Measurements from ENCODE around the gene BAHCC1. TPM values are rescaled to one million over a fixed set of nuclear protein-coding genes. Genes with fewer than 3 reads are reported as not detected.

The BAHCC1 gene
- total RNA-seq, 1 experiment from 2014 or later, result 29.8 TPM

DNA sequence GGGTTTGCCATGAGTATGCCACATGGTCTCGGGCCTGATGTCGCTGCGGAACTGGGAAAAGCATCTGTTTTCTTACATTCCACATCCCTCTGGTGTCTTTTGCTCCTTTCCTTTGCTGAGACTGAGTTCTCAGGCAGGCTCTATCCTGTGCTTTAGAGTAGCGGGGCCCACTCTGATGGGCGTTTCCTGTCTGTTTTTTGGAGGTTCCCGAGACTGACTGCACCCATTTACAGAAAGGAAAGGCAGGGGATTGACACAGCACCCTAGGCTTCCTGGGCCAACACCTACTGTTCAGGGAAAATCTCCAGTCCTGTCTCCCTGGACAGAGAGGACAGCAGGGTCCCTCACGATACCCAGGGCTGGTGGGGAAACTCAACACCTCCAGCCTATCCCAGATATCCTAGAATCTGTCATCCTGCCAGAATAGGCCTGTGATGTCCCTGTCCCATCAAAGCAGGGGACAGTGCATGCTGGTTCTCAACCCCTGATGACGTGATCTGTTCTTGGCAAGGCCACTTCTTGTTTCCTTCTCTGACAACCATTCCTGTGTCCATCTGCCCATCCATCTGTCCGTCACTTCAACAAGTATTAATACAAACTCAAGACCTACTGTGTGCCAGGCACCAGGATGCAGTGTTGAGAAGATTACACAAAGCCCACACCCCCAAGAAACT, 75.2 kb downstream of the BAHCC1 start:
- Mint-ChIP-seq H3K9me3 (peaks cover 3% of the 10 kb centered on the region; the same call in 1 of the 2 replicates), H3K4me3 (no peak overlapping the region), H3K27me3 (ENCODE audit: low read depth) (no peaks in the 10 kb centered on the region; the same call in 1 of the 2 replicates), H3K4me1 (no peaks in the 10 kb centered on the region), H3K27ac (no peak overlapping the region), H3K36me3 (no peaks in the 10 kb centered on the region)
- ATAC-seq, result no peak
- no peak for DNase-seq (ENCODE audit: low spot score)
- TF ChIP-seq ESRRA (CRISPR knock-in tag; IDR thresholded peaks at IDR 0.05; ENCODE audit: borderline replicate concordance) (no peak), AR (CRISPR knock-in tag; IDR thresholded peaks at IDR 0.05) (no peak), NFYB (CRISPR knock-in tag; conservative IDR thresholded peaks at IDR 0.05; ENCODE audit: low read depth) (no peak), PRRX2 (CRISPR knock-in tag; IDR thresholded peaks at IDR 0.05) (no peak), ZNF671 (CRISPR knock-in tag; IDR thresholded peaks at IDR 0.05) (no peak), HMGA2 (CRISPR knock-in tag; IDR thresholded peaks at IDR 0.05) (no peak), ELF4 (CRISPR knock-in tag; IDR thresholded peaks at IDR 0.05; ENCODE audit: low read depth) (no peak), CREM (CRISPR knock-in tag; IDR thresholded peaks at IDR 0.05) (no peak), ATF6 (CRISPR knock-in tag; IDR thresholded peaks at IDR 0.05) (no peak), ZNF396 (CRISPR knock-in tag; IDR thresholded peaks at IDR 0.05; ENCODE audit: borderline replicate concordance) (no peak), CREB1 (CRISPR knock-in tag; IDR thresholded peaks at IDR 0.05) (no peak), ZNF423 (CRISPR knock-in tag; IDR thresholded peaks at IDR 0.05) (no peak), SMAD4 (CRISPR knock-in tag; IDR thresholded peaks at IDR 0.05) (no peak), NFE2L1 (CRISPR knock-in tag; IDR thresholded peaks at IDR 0.05) (no peak), NFATC4 (CRISPR knock-in tag; IDR thresholded peaks at IDR 0.05) (no peak)
- TF ChIP-seq, protein P1, sequence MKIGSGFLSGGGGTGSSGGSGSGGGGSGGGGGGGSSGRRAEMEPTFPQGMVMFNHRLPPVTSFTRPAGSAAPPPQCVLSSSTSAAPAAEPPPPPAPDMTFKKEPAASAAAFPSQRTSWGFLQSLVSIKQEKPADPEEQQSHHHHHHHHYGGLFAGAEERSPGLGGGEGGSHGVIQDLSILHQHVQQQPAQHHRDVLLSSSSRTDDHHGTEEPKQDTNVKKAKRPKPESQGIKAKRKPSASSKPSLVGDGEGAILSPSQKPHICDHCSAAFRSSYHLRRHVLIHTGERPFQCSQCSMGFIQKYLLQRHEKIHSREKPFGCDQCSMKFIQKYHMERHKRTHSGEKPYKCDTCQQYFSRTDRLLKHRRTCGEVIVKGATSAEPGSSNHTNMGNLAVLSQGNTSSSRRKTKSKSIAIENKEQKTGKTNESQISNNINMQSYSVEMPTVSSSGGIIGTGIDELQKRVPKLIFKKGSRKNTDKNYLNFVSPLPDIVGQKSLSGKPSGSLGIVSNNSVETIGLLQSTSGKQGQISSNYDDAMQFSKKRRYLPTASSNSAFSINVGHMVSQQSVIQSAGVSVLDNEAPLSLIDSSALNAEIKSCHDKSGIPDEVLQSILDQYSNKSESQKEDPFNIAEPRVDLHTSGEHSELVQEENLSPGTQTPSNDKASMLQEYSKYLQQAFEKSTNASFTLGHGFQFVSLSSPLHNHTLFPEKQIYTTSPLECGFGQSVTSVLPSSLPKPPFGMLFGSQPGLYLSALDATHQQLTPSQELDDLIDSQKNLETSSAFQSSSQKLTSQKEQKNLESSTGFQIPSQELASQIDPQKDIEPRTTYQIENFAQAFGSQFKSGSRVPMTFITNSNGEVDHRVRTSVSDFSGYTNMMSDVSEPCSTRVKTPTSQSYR (CRISPR knock-in tag; IDR thresholded peaks at IDR 0.05), result no peak
- TF ChIP-seq, protein P2, sequence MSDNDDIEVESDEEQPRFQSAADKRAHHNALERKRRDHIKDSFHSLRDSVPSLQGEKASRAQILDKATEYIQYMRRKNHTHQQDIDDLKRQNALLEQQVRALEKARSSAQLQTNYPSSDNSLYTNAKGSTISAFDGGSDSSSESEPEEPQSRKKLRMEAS (CRISPR knock-in tag; IDR thresholded peaks at IDR 0.05), result no peak
- TF ChIP-seq, protein P3, sequence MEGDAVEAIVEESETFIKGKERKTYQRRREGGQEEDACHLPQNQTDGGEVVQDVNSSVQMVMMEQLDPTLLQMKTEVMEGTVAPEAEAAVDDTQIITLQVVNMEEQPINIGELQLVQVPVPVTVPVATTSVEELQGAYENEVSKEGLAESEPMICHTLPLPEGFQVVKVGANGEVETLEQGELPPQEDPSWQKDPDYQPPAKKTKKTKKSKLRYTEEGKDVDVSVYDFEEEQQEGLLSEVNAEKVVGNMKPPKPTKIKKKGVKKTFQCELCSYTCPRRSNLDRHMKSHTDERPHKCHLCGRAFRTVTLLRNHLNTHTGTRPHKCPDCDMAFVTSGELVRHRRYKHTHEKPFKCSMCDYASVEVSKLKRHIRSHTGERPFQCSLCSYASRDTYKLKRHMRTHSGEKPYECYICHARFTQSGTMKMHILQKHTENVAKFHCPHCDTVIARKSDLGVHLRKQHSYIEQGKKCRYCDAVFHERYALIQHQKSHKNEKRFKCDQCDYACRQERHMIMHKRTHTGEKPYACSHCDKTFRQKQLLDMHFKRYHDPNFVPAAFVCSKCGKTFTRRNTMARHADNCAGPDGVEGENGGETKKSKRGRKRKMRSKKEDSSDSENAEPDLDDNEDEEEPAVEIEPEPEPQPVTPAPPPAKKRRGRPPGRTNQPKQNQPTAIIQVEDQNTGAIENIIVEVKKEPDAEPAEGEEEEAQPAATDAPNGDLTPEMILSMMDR (IDR thresholded peaks at IDR 0.05), result no peak
- ChIA-PET POLR2A (no interaction called here), CTCF (interaction anchor here (1.1 kb wide), 1 partner anchor 30 kb away, joined by 4 read pairs; no protein-coding TSS in a partner anchor)
